DMS153 (cell line): Measurements from ENCODE around the gene SNX32.
"Not testable (repeated sequence)": the region's sequence is repeated elsewhere in the genome, so short reads cannot be mapped to it uniquely, and the experiment has no call there.

ENCODE experiments used
- DNase-seq: peaks from one replicate; lab custom pipeline; 2025; lab: John Stamatoyannopoulos, UW

The SNX32 gene

DNA sequence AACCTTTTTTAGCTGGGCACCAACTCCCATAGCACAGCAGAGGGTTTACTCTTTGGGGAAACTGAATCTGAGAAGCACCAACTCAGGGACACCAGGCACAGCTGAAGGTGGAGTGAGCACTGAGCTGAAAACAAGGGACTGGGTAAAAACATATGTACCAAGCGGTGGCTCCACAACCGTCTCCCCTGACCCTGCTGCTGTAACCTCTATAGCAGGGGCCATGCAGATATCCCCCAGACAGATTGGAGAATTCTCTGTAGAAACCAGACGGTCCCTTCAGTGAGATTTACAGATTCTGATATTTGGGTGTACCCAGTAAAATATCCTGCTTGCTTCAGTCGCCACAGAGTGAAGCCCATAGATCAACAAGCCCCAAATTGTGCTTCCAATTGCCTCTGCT, 4.3 kb upstream of the SNX32 start:
- no peak for DNase-seq

DNA sequence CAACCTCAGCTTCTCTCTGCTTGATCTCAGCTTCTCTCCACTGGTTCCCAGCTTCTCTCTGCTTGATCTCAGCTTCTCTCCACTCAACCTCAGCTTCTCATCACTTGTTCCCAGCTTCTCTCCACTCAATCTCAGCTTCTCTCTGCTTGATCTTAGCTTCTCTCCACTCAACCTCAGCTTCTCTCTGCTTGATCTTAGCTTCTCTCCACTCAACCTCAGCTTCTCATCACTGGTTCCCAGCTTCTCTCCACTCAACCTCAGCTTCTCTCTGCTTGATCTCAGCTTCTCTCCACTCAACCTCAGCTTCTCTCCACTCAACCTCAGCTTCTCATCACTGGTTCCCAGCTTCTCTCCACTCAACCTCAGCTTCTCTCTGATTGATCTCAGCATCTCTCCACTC, 1.5 kb upstream of the SNX32 start:
- not testable (repeated sequence) for DNase-seq

DNA sequence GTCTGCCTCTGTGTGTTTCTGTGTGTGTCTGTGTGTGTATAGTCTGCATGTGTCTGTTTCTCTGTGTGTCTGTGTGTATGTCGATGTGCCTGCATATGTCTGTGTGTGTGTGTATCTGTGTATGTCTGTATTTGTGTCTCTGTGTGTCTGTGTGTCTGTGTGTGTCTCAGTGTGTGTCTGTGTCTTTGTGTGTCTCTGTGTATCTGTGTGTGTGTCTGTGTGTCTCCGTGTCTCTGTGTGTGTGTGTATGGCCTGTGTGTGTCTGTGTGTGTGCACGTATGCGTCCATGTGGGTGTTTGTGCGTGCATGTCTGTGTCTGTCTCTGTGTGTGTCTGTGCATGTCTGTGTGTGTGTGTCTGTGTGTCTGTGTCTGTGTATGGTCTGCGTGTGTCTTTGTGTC, 439 bp downstream of the SNX32 start:
- no peak for DNase-seq

GRCh38 chr11:65842144-65842543, 8.4 kb downstream of the SNX32 start:
- no peak for DNase-seq

- no peak for DNase-seq
These were observed 10.0 kb downstream of the SNX32 start for GRCh38 chr11:65843811-65844210.

DNA sequence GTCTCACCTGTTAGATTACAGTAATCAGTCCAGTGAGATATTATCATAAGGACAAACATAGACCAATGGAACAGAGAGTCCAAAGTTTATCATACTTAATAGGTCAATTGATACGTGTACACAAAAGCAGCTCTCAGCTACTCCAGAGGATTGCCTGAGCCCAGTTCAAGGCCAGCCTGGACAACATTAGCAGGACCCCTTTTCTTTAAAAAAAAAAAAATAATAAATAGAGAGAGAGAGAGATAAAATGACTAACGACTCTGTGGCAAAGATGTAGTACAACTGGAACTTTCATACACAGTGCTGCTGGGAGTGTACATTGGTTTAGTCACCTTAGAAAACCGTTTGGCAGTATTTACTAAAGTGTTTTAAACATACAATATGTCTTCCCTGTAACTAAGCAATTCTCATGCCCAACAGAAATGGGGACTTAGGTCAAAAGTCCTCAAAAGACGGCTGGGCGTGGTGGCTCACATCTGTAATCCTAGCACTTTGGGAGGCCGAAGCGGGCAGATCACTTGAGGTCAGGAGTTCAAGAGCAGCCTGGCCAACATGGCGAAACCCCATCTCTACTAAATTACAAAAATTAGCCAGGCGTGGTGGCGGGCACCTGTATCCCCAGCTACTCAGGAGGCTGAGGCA, 10.6 kb downstream of the SNX32 start:
- no peak for DNase-seq

DNA sequence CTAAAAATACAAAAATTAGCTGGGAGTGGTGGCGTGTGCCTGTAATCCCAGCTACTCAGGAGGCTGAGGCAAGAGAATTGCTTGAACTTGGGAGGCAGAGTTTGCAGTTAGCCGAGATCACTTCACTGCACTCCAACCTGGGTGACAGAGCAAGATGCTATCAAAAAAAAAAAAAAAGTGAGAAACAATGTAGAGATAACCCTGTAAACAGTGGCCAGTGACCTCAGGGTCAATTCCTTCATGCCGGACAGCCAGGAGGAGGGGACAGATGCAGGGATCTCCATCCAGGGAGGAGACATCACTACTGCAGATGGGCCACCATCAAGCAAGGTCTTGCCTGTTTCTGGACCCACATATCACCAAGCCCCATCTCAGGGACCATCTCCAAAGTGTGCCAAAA, 14.0 kb downstream of the SNX32 start:
- no peak for DNase-seq

DNA sequence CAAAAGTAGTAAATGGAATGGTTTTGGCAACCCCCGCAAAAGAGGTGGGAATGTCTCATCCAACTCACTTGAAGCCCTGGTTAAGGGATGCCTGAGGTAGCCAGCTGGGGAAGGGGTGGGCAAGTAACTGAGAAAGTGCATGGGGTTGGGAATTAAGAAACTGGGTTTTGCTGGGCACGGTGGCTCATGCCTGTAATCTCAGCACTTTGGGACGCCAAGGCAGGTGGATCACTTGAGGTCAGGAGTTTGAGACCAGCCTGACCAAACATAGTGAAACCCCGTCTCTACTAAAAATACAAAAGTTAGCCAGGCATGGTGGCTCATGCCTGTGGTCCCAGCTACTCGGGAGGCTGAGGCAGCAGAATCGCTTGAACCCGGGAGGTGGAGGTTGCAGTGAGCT, 14.9 kb downstream of the SNX32 start:
- not testable (repeated sequence) for DNase-seq

DNA sequence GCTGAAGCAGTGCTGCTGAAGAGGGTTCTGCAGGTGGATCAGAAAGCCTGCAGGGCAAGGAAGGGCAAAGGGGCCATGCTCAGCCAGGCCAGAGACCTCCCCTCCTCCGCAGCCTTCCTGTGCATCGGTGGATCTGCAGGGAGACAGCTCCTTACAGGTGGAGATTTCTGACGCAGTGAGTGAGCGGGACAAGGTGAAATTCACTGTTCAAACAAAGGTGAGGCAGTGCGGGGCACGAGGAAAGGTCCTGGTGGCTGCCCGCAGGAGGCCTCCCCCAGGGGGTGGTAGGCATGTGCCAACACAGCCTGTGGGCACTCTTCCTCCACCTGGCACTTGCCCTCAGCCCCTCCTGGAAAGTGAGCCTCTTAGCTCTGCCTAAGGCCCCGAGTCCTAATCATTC, 15.6 kb downstream of the SNX32 start:
- no peak for DNase-seq

DNA sequence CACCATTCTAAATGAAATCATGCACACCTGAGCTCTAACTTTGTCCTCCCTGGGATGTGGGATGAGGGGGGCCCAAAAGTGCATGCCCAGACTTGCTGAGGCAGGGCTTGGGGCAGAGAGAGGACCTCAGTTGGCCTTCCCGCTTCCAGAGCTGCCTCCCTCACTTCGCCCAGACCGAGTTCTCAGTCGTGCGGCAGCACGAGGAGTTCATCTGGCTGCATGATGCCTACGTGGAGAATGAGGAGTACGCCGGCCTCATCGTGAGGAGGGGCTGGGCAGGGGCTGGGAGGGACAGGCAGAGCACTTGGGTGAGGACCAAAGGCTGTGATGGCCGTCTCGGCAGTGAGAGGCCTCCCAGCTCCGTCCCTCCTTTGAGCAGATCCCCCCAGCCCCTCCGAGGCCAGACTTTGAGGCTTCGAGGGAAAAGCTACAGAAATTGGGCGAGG, 16.0 kb downstream of the SNX32 start:
- DNase-seq: no peak

DNA sequence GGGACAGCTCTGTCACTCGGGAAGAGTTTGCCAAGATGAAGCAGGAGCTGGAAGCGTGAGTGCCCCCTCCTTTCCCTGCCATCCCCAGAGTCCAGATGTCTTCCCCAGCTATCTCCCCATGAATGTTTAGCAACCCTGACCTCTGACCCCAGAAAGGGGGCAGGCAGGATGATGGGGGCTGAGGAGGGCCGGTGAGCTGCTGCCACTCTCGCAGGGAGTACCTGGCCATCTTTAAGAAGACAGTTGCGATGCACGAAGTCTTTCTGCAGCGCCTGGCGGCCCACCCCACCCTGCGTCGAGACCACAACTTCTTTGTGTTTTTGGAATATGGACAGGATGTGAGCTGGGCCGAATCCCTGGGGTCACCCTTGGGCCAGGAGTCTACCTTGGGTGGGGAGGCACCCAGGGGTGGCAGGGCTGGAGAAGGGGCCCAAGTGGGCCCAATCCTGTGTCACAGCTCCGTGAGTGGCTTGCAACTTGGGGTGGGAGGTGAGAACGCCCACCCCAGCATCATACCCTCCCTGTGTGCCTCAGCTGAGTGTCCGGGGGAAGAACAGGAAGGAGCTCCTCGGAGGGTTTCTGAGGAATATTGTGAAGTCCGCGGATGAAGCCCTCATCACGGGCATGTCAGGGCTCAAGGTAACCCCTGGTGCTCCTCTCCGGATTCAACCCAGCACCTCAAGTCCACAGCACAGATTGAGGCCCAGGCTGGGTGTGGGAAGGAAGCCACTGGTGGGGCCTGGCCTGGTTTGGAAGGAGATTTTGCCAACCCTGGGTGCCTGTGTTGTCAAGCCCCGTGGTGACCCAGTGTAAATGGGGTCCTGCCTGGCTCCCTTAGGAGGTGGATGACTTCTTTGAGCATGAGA, 16.7 kb downstream of the SNX32 start:
- DNase-seq: no peak

- DNase-seq: no peak
These were observed 17.4 kb downstream of the SNX32 start for GRCh38 chr11:65851083-65851579.

DNA sequence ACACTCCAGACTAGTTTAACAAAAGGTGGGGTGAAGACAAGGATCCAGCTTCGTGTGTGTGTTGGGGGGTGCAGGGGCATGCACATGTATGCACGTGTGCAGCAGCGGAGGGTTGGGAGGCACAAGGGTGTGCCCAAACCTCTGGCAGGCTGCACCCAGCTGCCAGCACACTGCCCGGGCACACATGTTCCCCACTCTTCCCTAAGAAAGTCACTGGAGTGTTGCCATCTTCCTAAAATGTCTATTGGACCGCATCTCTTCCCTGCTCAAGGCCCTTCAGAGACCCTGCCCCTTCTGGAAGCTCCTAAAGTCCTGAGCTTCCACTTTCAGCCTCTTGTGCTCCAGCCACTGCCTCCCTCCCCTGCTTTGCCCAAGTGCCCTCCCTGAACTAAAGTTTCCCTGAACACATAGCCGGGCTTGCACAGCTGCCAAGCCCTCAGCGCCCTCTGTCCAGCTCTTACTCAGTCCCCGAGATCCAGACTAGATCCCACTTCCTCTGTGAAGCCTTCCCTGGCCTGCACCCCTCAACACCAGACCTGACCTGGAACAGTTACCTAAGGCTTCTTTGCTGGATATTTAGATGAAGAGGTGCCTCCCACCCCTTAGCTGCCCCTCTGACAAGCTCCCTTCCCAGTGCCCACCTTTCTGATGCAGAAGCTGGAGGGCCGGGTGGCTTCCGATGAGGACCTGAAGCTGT, 18.2 kb downstream of the SNX32 start:
- no peak for DNase-seq

- no peak for DNase-seq
These were observed 18.9 kb downstream of the SNX32 start for GRCh38 chr11:65852508-65853245.

GRCh38 chr11:65853246-65853979, 19.6 kb downstream of the SNX32 start:
- DNase-seq: no peak

DNA sequence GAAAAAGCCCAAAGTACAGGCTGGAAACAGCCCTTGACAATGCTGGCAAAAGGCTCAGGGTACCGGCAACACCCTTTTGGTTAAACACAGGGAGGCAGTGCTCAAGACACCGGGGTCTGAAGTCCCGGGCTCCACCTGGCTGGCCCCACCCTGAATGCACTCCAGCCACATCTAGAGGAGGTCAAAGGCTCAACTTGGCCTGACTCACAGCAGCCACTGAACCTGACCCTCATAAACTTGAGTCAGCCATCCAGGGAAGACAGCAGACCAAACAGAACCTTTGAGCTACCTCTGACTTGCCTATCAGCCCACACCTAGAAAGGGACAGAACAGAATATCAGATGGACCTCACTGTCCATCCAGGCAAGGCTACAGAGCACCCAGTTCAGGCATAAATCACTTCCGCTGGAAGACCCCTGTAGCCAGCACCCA, 20.4 kb downstream of the SNX32 start:
- no peak for DNase-seq

GRCh38 chr11:65854852-65855837, 21.4 kb downstream of the SNX32 start:
- DNase-seq: no peak

DNA sequence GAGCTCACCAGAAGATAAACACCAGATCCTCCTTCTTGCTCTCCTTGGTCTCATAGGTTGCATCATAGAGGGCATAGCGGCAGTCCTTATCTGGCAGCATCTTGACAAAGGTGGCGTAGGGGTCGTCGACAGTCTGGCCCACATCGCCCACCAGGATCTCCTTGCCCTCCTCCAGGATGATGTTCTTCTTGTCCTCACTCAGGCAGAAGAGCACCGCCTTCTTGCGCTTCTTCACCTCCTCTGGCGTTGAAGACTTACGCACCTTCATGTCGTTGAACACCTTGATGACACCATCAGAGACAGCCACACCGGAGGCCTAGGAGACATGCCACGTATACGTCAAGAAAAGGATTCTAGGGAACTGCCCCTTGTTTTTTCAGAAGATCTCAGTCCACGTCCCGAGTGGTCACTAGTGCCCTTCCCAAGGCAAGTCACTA, 22.2 kb downstream of the SNX32 start:
- DNase-seq: no peak

DNA sequence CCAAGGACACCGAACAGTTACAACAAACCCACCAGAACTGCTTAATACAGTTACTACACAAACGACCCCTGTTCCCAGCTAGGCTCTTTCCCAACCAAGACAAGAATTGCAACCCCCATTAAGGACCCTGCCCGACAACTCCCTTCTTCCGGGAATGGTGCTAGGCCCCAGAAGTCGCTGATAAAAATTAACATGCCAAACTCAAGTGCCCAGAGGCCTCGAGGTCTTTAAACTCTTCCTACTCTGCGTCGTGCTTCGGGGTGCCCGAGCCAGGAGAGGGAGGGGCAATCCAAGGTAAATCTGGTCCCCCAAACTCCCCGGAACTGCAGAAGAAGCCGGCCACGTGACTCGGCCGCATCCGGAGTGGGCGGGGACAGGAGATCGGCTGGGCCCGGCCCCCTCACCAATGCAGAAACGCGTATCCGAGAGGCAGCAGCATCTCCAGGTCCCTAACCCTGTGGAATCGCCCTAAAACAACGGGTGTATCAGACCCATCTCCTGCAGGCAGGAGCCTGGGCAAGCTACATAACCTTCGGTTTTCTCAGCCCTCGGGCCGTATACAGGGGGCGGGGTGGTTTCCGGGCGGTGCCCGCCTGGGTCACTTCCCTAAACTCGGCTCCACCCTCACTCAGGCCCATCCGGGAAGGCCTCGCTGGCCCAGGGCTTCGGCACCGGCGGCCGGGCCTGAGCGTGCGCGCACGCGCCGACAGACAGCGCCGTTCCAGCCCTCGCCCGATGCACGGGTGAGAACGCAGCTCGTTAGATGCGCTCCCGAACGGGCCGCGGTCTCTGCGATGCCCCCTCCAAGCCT, 23.1 kb downstream of the SNX32 start:
- peak; percentile 9 for DNase-seq
